Mesenchymal stem cell (in vitro differentiated cells and primary cell): ENCODE results near the gene SRRD.

Source experiments
- DNase-seq: peaks from one replicate; pipeline ENCODE4 v3.0.0-alpha.2; 2013
- H2AFZ ChIP-seq: one replicate; pipeline ENCODE4 v1.6.1; 2013; ENCODE audit warnings: low read depth, mild to moderate bottlenecking, control low read depth, inconsistent platforms, low read length, moderate library complexity
- H2AK5ac ChIP-seq: 2 replicates; pipeline ENCODE4 v1.6.1; 2013; ENCODE audit warnings: low read length, moderate library complexity, mild to moderate bottlenecking, inconsistent platforms; ENCODE audit not compliant: severe bottlenecking
- H2BK120ac ChIP-seq: one replicate; pipeline ENCODE4 v1.6.1; 2013; ENCODE audit warnings: low read depth, mild to moderate bottlenecking, inconsistent platforms, low read length, moderate library complexity
- H2BK12ac ChIP-seq, 2 experiments: one replicate each; pipeline ENCODE4 v1.6.1; 2013; ENCODE audit warnings: inconsistent platforms in 2 of 2, low read length in 2 of 2, mild to moderate bottlenecking in 2 of 2, moderate library complexity in 2 of 2, control low read depth in 1 of 2
- H2BK15ac ChIP-seq: one replicate; pipeline ENCODE4 v1.6.1; 2013; ENCODE audit warnings: mild to moderate bottlenecking, low read depth, inconsistent platforms; ENCODE audit not compliant: poor library complexity, severe bottlenecking
- H2BK5ac ChIP-seq: 2 replicates; pipeline ENCODE4 v1.6.1; 2013; ENCODE audit warnings: low read depth, mild to moderate bottlenecking, low read length, control low read depth, inconsistent platforms; ENCODE audit not compliant: poor library complexity, severe bottlenecking
- H3K14ac ChIP-seq, 2 experiments: one replicate each; pipeline ENCODE4 v1.6.1; 2013; ENCODE audit warnings: inconsistent platforms in 2 of 2, low read length in 2 of 2, control low read depth in 1 of 2, mild to moderate bottlenecking in 1 of 2, moderate library complexity in 1 of 2
- H3K18ac ChIP-seq, 2 experiments: one replicate each; pipeline ENCODE4 v1.6.1; 2013; ENCODE audit warnings: inconsistent platforms in 2 of 2, low read length in 2 of 2, control low read depth in 1 of 2, low read depth in 1 of 2, mild to moderate bottlenecking in 1 of 2
- H3K23ac ChIP-seq, 2 experiments: one replicate each; pipeline ENCODE4 v1.6.1; 2013; ENCODE audit warnings: inconsistent platforms in 2 of 2, low read length in 2 of 2, mild to moderate bottlenecking in 2 of 2, moderate library complexity in 2 of 2, control low read depth in 1 of 2
- H3K27ac ChIP-seq: 2 replicates; pipeline ENCODE4 v1.5.1; 2013; ENCODE audit warnings: mild to moderate bottlenecking, moderate library complexity, low read length, control low read depth, inconsistent platforms; ENCODE audit not compliant: poor library complexity, severe bottlenecking
- H3K27me3 ChIP-seq, 2 experiments: 2 replicates each; pipeline versions ENCODE4 v1.6.1 to v1.7.0; 2013; ENCODE audit warnings: low read length in 2 of 2, mild to moderate bottlenecking in 2 of 2, moderate library complexity in 2 of 2, control low read depth in 1 of 2, inconsistent platforms in 1 of 2; ENCODE audit not compliant: control insufficient read depth in 1 of 2, insufficient read depth in 1 of 2
- H3K36me3 ChIP-seq, 2 experiments: 2 replicates each; pipeline versions ENCODE4 v1.6.1 to v1.7.0; 2013; ENCODE audit warnings: low read length in 2 of 2, control low read depth in 1 of 2, inconsistent platforms in 1 of 2, low read depth in 1 of 2, mild to moderate bottlenecking in 1 of 2; ENCODE audit not compliant: insufficient read depth in 2 of 2, control insufficient read depth in 1 of 2
- H3K4ac ChIP-seq, 2 experiments: one replicate each; pipeline ENCODE4 v1.6.1; 2013; ENCODE audit warnings: inconsistent platforms in 2 of 2, low read length in 2 of 2, mild to moderate bottlenecking in 2 of 2, moderate library complexity in 2 of 2, control low read depth in 1 of 2, low read depth in 1 of 2
- H3K4me1 ChIP-seq: 2 replicates; pipeline ENCODE4 v1.6.1; 2013; ENCODE audit warnings: low read depth, low read length, control low read depth; ENCODE audit not compliant: control insufficient read depth, insufficient read depth
- H3K4me2 ChIP-seq: 2 replicates; pipeline ENCODE4 v1.6.1; 2013; ENCODE audit warnings: low read length, mild to moderate bottlenecking, inconsistent platforms; ENCODE audit not compliant: poor library complexity, severe bottlenecking
- H3K4me3 ChIP-seq, 2 experiments: 2 replicates each; pipeline versions ENCODE4 v1.5.1 to v1.7.0; 2013; ENCODE audit warnings: low read length in 2 of 2, mild to moderate bottlenecking in 2 of 2, control low read depth in 1 of 2, low read depth in 1 of 2; ENCODE audit not compliant: insufficient read depth in 1 of 2
- H3K79me1 ChIP-seq: replicated peaks from 2 replicates; pipeline ENCODE4 v1.6.1; 2013; ENCODE audit warnings: mild to moderate bottlenecking, control low read depth, low read length, inconsistent platforms; ENCODE audit not compliant: poor library complexity, severe bottlenecking
- H3K9ac ChIP-seq: 2 replicates; pipeline ENCODE4 v1.7.0; 2013; ENCODE audit warnings: mild to moderate bottlenecking, low read length, moderate library complexity
- H3K9me3 ChIP-seq: 2 replicates; pipeline ENCODE4 v1.7.0; 2013; ENCODE audit warnings: mild to moderate bottlenecking, low read length; ENCODE audit not compliant: control insufficient read depth
- H4K8ac ChIP-seq: one replicate; pipeline ENCODE4 v1.6.1; 2013; ENCODE audit warnings: inconsistent platforms, mild to moderate bottlenecking, low read length, moderate library complexity
- H4K91ac ChIP-seq: one replicate; pipeline ENCODE4 v1.6.1; 2013; ENCODE audit warnings: mild to moderate bottlenecking, low read length, inconsistent platforms
- WGBS: methylation state at CpG from one replicate; pipeline ENCODE4 v1.1.7; 2013; ENCODE audit warnings: mixed read lengths; 5-methylcytosine and 5-hydroxymethylcytosine counted together

Gene SRRD

DNA sequence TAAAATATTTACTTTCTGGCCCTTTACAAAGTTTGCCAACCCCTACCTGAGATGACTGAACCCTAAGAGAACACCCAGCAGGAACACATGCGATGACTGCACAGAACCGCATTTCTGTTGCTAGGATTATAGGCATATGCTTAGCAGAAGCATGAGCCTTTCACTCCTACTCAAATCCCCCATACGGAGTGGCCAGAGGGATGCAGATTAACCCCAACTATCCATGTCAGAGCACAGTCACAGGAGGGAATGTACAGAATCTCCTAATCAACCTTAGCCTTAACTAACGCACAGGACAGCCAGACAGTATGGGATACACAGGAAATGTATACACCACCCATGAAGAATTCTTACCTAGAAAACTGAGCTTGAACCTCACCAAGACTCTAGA, 6.3 kb upstream of the SRRD start:
- WGBS, result 39% methylated on average over 4 of the region's 4 CpGs
- Histone ChIP-seq H3K9me3 (no peaks in the 10 kb centered on the region), H2BK5ac (peak overlapping the region; percentile 71), H2AK5ac (peak overlapping the region; percentile 95), H3K4ac (no peak overlapping the region), H4K91ac (no peak overlapping the region), H3K18ac (no peak overlapping the region), H4K8ac (no peak overlapping the region), H2BK120ac (no peak overlapping the region), H3K23ac (no peak overlapping the region), H3K36me3 (peaks cover 7 to 69% of the 10 kb centered on the region in 2 experiments), H3K14ac (no peak overlapping the region), H3K4me2 (no peak overlapping the region), H3K27me3 (no peaks in the 10 kb centered on the region), H3K4me1 (peaks cover 8% of the 10 kb centered on the region), H2AFZ (no peak overlapping the region), H3K27ac (peak overlapping the region; percentile 88), H3K9ac (no peak overlapping the region), H2BK12ac (no peak overlapping the region), H3K4me3 (no peak overlapping the region), H3K79me1 (peaks cover 20% of the 10 kb centered on the region), H2BK15ac (no peak overlapping the region)
- DNase-seq, result peak; percentile 45

DNA sequence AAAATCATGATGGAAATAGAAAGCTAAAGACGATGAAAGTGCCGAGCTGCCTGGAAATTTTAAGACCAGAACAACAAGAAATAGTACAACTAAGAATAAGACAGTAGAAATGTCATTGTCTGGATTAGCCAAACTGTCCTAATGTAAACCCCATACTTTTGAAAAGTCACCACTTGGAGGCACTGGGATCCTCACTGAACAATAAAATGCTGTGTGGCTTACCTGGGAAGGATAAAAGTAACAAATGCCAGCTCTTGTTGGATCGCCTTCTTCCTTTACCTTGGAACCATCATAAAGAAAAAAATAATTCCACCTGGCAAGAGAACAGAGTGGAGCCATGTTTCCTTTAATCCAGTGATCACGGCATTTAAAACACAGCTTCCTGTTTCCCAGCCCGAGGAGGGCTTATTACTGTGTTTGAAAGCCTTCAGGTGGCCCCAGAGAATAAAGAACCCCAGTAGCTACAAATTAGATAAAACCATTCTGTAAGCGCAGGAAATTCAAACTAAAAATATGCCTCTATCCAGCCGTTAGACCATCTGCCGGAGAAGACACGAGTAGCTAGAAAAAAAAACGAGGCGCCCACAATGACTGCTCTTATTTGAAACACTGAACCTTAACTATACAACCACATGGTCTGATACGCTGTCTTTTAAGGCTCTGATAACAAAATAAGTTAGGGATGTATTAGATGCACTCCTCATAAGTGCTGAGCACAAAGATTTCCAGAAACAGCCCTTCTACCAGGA, 4.5 kb upstream of the SRRD start:
- H2BK120ac ChIP-seq, result no peak overlapping the region
- peaks cover 20% of the 10 kb centered on the region for H3K79me1 ChIP-seq
- H3K9me3 ChIP-seq, result no peaks in the 10 kb centered on the region
- H3K14ac ChIP-seq, result no peak overlapping the region
- H2BK15ac ChIP-seq, result no peak overlapping the region
- peak overlapping the region; percentile 35 for H2AK5ac ChIP-seq
- H3K4me3 ChIP-seq, result peak overlapping the region in 1 of 2 experiments; percentile 42
- H2AFZ ChIP-seq, result no peak overlapping the region
- peak overlapping the region; percentile 50 for H3K9ac ChIP-seq
- peaks cover 8% of the 10 kb centered on the region for H3K4me1 ChIP-seq
- no peaks in the 10 kb centered on the region for H3K27me3 ChIP-seq
- no peak overlapping the region for H4K91ac ChIP-seq
- no peak overlapping the region for H3K4ac ChIP-seq
- H3K27ac ChIP-seq, result no peak overlapping the region
- H3K4me2 ChIP-seq, result no peak overlapping the region
- peaks cover 3 to 59% of the 10 kb centered on the region in 2 experiments for H3K36me3 ChIP-seq
- H2BK5ac ChIP-seq, result no peak overlapping the region
- H3K23ac ChIP-seq, result no peak overlapping the region
- no peak overlapping the region for H2BK12ac ChIP-seq
- H4K8ac ChIP-seq, result no peak overlapping the region
- no peak overlapping the region for H3K18ac ChIP-seq
- 95% methylated on average over 9 of the region's 12 CpGs for WGBS
- DNase-seq, result no peak

DNA sequence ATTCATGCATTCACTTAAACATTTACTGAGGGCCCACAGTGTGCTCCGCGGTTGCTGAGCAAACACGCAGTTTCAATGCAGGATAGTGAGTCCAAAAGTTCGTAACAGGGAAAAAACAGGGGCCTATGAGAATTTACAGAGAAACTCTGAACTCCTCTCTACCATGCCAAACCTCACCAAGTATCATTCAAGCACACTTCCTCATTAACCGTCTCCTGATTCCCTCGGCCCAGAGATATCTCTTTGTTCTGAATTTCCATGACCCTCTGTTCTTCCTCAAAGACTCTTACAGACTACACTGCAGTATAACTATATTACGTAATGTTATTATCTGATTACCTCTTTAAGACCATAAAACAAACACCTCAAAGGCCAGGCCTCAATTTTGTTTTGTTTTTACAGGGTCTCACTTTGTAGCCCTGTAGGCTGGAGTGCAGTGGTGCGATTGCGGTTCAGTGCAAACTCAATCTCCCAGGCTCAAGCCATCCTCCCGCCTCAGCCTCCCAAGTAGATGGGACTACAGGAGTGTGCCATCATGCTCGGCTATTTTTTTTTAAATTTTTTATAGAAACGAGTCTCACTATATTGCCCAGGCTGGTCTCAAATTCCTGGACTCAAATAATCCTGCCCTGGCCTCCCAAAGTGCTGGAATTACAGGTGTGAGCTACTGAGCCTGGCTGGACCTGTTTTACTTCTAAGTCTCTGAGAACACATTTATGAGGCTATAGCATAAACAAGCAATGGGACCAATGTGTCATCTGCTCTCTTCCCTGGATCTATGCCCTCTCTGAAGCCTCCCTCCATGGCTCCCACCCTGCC, 3.7 kb upstream of the SRRD start:
- no peak for DNase-seq
- H3K27ac ChIP-seq, result peak overlapping the region; percentile 15
- no peak overlapping the region for H3K23ac ChIP-seq
- H2AFZ ChIP-seq, result no peak overlapping the region
- H4K8ac ChIP-seq, result no peak overlapping the region
- H2BK15ac ChIP-seq, result no peak overlapping the region
- no peak overlapping the region for H3K18ac ChIP-seq
- H3K9ac ChIP-seq, result peak overlapping the region; percentile 50
- H3K4me1 ChIP-seq, result peaks cover 11% of the 10 kb centered on the region
- H2BK120ac ChIP-seq, result no peak overlapping the region
- no peaks in the 10 kb centered on the region for H3K27me3 ChIP-seq
- H3K4me2 ChIP-seq, result no peak overlapping the region
- H2BK12ac ChIP-seq, result no peak overlapping the region
- H4K91ac ChIP-seq, result no peak overlapping the region
- H2BK5ac ChIP-seq, result no peak overlapping the region
- H3K79me1 ChIP-seq, result peaks cover 20% of the 10 kb centered on the region
- H2AK5ac ChIP-seq, result no peak overlapping the region
- H3K4ac ChIP-seq, result no peak overlapping the region
- peak overlapping the region in 1 of 2 experiments; percentile 42 for H3K4me3 ChIP-seq
- H3K36me3 ChIP-seq, result peaks cover 3 to 55% of the 10 kb centered on the region in 2 experiments
- H3K9me3 ChIP-seq, result no peaks in the 10 kb centered on the region
- H3K14ac ChIP-seq, result no peak overlapping the region
- WGBS, result 92% methylated on average over 12 of the region's 12 CpGs

DNA sequence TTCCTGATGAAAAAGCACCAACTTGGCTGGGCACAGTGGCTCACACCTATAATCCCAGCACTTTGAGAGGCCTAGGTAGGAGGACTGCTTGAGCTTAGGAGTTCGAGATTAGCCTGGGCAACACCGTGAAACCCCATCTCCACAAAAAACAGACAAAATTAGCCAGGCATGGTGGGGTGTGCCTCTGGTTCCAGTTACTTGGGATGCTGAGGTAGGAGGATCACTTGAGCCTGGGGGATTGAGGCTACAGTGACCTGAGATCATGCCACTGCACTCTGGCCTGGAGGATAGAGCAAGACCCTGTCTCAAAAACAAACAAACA, 3.1 kb upstream of the SRRD start:
- Histone ChIP-seq H3K79me1 (peaks cover 20% of the 10 kb centered on the region), H2BK5ac (no peak overlapping the region), H2BK12ac (no peak overlapping the region), H3K9me3 (no peaks in the 10 kb centered on the region), H3K36me3 (peaks cover 3 to 51% of the 10 kb centered on the region in 2 experiments), H3K27me3 (no peaks in the 10 kb centered on the region), H3K4me1 (peaks cover 14% of the 10 kb centered on the region), H2BK120ac (no peak overlapping the region), H2AK5ac (no peak overlapping the region), H4K91ac (no peak overlapping the region), H2BK15ac (no peak overlapping the region), H3K4ac (no peak overlapping the region), H3K4me3 (no peak overlapping the region), H3K23ac (no peak overlapping the region), H3K14ac (no peak overlapping the region), H3K18ac (no peak overlapping the region), H4K8ac (no peak overlapping the region), H3K4me2 (no peak overlapping the region), H3K9ac (no peak overlapping the region), H2AFZ (no peak overlapping the region), H3K27ac (no peak overlapping the region)
- DNase-seq, result no peak
- WGBS, result no CpG with 5 or more reads among the region's 2 CpGs
